ENCODE results near the gene BRPF3. TPM values are rescaled to one million over a fixed set of nuclear protein-coding genes. Genes with fewer than 3 reads are reported as not detected.

The BRPF3 gene
- 26.1 TPM for total RNA-seq
- long read RNA-seq, partial matches to known transcripts = 1 of 15 reads
- long read RNA-seq, other reads (novel, unspliced or antisense) = 14 of 15 reads

DNA sequence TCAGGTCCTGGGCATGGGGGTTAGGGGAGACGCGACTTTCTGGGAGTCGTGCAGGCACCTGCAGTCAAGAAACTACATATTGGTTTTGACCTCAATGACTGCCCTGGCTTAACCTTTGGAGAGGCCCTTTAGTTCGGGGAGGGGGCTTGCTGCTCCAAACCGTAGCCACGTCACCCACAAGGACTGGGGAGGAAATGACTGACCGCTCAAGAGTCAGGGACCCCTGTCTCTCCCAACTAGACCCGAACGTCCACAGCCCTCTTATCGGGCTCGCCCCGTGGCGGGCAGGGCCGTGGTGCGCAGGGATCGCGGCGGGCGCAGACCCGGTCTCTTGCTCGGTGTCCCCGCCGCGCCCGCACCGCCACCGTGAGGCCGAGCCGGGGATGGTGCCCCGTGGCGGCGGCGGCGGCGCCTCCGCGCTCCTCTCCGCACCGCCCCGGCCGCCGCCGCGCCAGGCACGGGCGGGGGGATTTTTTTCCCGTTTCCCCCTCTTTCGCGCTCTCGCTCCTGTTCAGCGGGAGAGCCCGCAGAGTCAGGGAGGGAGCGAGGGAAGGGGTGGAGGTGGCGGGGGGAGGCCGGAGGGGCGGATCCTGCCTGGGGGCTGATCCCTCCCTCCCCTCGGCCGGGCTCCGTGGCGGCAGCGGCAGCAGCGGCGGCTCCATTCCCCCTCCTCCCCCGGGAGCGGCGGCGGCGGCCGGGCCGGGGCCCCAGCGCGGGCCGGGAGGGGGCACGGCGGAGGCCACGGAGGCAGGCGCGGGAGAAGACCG, at the start of gene BRPF3:
TSS of gene BRPF3 (plus strand) at position 632 of the 767 bp plus-strand sequence. CDS start 3,579 bp downstream, outside the sequence.
- DNase-seq (ENCODE audit: low spot score) = peak; percentile 93

- DNase-seq (ENCODE audit: low spot score) = no peak
These were observed 49.2 kb upstream of the BRPF3 start for GRCh38 chr6:36147294-36147693.

- DNase-seq (ENCODE audit: low spot score) = no peak
These were observed 47.1 kb upstream of the BRPF3 start for GRCh38 chr6:36149476-36149875.

DNA sequence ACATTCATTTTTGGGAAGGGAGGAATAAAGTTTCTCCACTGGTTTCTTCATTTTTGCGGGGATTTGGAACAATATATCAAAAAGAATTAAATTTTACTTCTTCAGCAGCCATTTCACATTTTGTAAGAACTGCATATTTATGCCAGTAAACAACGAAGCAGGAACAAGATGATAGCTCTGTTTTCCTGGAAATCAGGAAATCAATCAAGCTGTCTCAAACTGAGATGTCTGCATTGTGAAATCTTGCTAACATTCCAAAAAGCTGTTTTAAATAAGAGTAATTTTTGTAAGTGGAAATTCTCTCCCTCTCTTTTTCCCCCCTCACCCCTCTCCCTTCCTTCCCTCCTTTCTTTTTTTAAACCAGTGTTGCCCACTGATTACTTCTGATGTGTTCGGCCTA, 46.3 kb upstream of the BRPF3 start:
- no peak for DNase-seq (ENCODE audit: low spot score)

- no peak for DNase-seq (ENCODE audit: low spot score)
These were observed 42.3 kb upstream of the BRPF3 start for GRCh38 chr6:36154286-36154685.

- no peak for DNase-seq (ENCODE audit: low spot score)
These were observed 40.9 kb upstream of the BRPF3 start for GRCh38 chr6:36155662-36156061.

GRCh38 chr6:36160147-36160760, 36.3 kb upstream of the BRPF3 start:
- DNase-seq (ENCODE audit: low spot score) = no peak

- DNase-seq (ENCODE audit: low spot score) = no peak
These were observed 27.2 kb upstream of the BRPF3 start for GRCh38 chr6:36169023-36170007.

DNA sequence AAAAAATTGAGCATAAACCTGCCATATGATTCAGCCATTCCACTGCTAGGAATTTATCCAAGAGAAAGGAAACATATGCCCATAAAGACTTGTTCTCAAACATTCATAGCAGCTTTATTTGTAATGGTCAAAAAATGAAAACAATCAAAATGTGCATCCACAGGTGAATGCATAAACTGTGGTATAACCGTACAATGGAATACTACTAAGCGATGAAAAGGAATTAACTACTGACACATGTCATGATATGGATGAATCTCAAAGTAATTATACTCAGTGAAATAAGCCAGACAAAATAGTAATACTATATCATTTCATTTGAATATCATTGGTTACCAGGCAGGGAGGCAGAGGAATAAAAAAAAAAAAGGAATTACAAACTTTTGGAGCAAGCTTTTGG, 25.8 kb upstream of the BRPF3 start:
- DNase-seq (ENCODE audit: low spot score) = no peak

GRCh38 chr6:36171573-36171972, 25.0 kb upstream of the BRPF3 start:
- no peak for DNase-seq (ENCODE audit: low spot score)

DNA sequence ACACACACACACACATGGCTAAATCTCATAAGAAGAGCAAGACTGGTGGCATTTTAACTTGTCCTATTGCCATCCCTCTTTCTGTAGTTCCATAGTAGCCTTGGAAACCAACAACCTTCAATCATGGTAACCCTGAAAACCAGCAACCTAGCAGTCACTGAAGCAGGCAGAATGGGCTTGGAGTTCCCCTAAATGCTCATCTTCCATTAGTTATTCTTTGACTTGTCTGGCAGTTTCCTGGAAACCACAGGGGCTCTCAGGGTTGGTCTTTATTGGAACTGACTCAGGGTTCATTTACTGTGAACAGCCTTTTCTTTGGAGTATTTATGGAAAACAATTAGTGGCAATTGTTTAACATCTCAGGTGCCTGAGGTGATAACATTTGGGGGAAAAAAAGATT, 19.4 kb upstream of the BRPF3 start:
- no peak for DNase-seq (ENCODE audit: low spot score)

- no peak for DNase-seq (ENCODE audit: low spot score)
These were observed 18.0 kb upstream of the BRPF3 start for GRCh38 chr6:36178544-36178943.

- no peak for DNase-seq (ENCODE audit: low spot score)
These were observed 16.4 kb upstream of the BRPF3 start for GRCh38 chr6:36180126-36180525.

- no peak for DNase-seq (ENCODE audit: low spot score)
These were observed 12.2 kb upstream of the BRPF3 start for GRCh38 chr6:36184311-36184710.

- no peak for DNase-seq (ENCODE audit: low spot score)
These were observed 10.3 kb upstream of the BRPF3 start for GRCh38 chr6:36186199-36186598.

- no peak for DNase-seq (ENCODE audit: low spot score)
These were observed 9.1 kb upstream of the BRPF3 start for GRCh38 chr6:36187446-36187845.

DNA sequence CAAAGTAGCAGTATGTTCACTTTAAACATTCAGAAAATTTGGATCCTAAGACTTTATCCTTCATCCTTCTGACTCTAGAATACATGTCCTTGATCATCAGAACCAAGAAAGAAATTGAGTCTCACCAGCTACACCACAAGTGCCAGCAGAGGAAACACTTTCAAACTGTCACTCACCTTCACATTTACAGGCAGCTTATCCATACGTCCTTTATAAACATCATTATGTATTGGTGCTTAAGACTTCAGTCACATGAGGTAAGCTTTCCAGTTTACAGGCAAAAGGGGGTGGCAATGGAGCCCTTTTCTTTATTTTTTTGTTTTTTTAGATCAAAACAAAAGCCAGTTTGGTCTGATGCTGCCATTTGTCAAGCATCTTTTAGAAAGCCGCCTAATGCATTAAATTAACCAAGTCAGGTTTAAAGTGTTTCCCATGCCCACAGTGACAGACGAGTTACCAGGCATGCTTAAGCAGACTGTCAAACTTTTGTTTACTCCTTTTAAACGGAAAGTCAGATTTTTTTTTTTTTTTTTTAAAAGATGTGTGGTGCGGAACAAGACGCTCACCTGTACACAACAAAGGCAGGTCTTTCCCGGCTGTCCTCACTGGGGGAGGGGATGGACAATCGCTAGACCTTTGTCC, 952 bp upstream of the BRPF3 start:
- no peak for DNase-seq (ENCODE audit: low spot score)

DNA sequence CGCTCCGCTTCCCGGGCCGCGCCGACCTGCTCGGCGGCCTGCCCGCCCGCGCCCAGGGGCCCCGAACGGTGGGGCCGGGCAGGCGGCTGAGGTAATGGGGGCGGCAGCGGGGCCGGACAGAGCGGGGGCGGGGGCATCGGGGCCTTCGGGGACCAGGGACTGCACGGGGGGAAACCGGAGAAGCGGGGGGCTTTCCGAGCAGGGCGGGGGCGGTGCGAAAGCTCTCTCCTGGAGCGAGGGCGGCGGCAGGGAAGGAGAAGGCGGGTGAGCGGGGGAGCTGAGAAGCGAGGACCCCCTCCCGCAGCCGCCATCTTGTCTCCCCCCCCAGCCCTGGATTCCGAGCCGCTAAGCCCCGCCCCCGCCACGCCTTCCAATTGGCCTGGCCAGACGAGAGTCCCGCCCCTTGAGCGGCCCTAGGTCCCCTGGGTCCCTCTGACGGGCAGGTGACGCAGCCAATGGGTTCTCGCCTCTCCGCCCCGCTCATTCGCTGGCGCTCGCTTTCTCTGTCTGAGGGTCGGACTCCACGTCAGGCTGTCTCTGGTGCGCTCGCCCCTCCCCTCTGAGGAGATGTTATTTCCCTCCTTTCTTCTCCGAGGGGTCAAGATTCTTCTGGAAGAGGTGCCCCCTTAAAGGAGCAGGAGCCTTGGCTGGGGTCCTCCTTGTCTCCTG, 470 bp downstream of the BRPF3 start:
- peak; percentile 99 for DNase-seq (ENCODE audit: low spot score)

DNA sequence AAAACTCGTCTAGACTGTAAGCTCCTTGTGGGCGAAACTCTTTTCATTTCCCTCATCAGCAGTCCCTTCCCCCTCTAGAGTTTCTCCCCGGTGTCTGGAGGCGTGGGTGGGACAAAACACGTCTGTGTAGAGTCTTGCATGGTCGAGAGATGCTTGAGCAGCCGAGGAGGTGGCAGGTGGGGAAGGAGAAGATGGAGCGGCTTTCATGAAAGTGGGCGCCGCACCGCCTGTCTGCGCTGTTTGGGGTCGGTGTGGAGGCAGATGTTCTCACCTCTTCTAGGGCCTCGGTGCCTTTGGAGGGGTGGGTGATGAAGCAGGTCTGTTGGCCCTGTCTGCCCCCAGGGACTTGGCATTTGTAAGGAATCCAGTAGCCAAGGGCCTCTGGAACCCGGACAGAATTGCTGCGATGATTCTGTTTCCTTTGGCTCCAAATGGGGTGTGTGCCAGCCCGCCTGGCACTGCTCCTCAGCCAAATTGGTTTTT, 1.2 kb downstream of the BRPF3 start:
- no peak for DNase-seq (ENCODE audit: low spot score)

- DNase-seq (ENCODE audit: low spot score) = no peak
These were observed 2.4 kb downstream of the BRPF3 start for GRCh38 chr6:36198986-36199385.

Measured in mesenteric fat pad (tissue), 1 donor.